ENCODE results near the gene CANT1.

GRCh38 chr17:78969865-78970264 is 39.7 kb downstream of the CANT1 start:
- TF ChIP-seq CREBBP (IDR thresholded peaks at IDR 0.05; ENCODE audit: low read depth, low read length) (no peak), POLR2AphosphoS5 (IDR thresholded peaks at IDR 0.05; ENCODE audit: control insufficient read depth, insufficient read depth, low read depth, low read length) (no peak), ZNF778 (CRISPR knock-in tag; IDR thresholded peaks at IDR 0.05) (no peak), HES1 (IDR thresholded peaks at IDR 0.05; ENCODE audit: low read depth) (no peak), CBX8 (IDR thresholded peaks at IDR 0.05; ENCODE audit: borderline replicate concordance, extremely low read depth, low read depth, low read length, poor library complexity, severe bottlenecking) (no peak), PKNOX1 (IDR thresholded peaks at IDR 0.05) (no peak), PML (IDR thresholded peaks at IDR 0.05; ENCODE audit: low read length) (no peak), ZNF589 (CRISPR knock-in tag; IDR thresholded peaks at IDR 0.05; ENCODE audit: low read depth) (no peak), POLR2A (conservative IDR thresholded peaks at IDR 0.05) (no peak), CTCF (IDR thresholded peaks at IDR 0.05 in 2 of 3, conservative IDR thresholded peaks at IDR 0.05 in 1 of 3; ENCODE audit: insufficient read depth in 2 of 3, low read depth in 1 of 3, low read length in 3 of 3) (no peak)
- TF ChIP-seq, protein P1, sequence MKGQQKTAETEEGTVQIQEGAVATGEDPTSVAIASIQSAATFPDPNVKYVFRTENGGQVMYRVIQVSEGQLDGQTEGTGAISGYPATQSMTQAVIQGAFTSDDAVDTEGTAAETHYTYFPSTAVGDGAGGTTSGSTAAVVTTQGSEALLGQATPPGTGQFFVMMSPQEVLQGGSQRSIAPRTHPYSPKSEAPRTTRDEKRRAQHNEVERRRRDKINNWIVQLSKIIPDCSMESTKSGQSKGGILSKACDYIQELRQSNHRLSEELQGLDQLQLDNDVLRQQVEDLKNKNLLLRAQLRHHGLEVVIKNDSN (CRISPR knock-in tag; IDR thresholded peaks at IDR 0.05): no peak
- TF ChIP-seq, protein P2, sequence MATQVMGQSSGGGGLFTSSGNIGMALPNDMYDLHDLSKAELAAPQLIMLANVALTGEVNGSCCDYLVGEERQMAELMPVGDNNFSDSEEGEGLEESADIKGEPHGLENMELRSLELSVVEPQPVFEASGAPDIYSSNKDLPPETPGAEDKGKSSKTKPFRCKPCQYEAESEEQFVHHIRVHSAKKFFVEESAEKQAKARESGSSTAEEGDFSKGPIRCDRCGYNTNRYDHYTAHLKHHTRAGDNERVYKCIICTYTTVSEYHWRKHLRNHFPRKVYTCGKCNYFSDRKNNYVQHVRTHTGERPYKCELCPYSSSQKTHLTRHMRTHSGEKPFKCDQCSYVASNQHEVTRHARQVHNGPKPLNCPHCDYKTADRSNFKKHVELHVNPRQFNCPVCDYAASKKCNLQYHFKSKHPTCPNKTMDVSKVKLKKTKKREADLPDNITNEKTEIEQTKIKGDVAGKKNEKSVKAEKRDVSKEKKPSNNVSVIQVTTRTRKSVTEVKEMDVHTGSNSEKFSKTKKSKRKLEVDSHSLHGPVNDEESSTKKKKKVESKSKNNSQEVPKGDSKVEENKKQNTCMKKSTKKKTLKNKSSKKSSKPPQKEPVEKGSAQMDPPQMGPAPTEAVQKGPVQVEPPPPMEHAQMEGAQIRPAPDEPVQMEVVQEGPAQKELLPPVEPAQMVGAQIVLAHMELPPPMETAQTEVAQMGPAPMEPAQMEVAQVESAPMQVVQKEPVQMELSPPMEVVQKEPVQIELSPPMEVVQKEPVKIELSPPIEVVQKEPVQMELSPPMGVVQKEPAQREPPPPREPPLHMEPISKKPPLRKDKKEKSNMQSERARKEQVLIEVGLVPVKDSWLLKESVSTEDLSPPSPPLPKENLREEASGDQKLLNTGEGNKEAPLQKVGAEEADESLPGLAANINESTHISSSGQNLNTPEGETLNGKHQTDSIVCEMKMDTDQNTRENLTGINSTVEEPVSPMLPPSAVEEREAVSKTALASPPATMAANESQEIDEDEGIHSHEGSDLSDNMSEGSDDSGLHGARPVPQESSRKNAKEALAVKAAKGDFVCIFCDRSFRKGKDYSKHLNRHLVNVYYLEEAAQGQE (IDR thresholded peaks at IDR 0.05; ENCODE audit: borderline replicate concordance): no peak
- TF ChIP-seq, protein P2 (CRISPR knock-in tag; IDR thresholded peaks at IDR 0.05; ENCODE audit: low read depth): no peak
